Thyroid gland (tissue), 4 donors: ENCODE results near the gene SH2D1B.

ENCODE experiments used
- POLR2A ChIP-seq, 2 donors: fragments of 450-650 bp; IDR thresholded peaks; one replicate each; pipeline ENCODE4 v1.6.1; 2017; ENCODE audit warnings: antibody characterized with exemption in 2 of 2, mild to moderate bottlenecking in 2 of 2, moderate library complexity in 1 of 2
- TF ChIP-seq, protein P1 (sequence below), 6 experiments: fragments of 200-600 bp in 3 of 6; fragments of 450-650 bp in 3 of 6; sonication (generic) in 3 of 6; IDR thresholded peaks; one replicate each; pipeline ENCODE4 v1.5.1; 2016 to 2019; ENCODE audit warnings: antibody characterized with exemption in 6 of 6, mild to moderate bottlenecking in 2 of 6, inconsistent platforms in 1 of 6, moderate library complexity in 1 of 6

DNA sequence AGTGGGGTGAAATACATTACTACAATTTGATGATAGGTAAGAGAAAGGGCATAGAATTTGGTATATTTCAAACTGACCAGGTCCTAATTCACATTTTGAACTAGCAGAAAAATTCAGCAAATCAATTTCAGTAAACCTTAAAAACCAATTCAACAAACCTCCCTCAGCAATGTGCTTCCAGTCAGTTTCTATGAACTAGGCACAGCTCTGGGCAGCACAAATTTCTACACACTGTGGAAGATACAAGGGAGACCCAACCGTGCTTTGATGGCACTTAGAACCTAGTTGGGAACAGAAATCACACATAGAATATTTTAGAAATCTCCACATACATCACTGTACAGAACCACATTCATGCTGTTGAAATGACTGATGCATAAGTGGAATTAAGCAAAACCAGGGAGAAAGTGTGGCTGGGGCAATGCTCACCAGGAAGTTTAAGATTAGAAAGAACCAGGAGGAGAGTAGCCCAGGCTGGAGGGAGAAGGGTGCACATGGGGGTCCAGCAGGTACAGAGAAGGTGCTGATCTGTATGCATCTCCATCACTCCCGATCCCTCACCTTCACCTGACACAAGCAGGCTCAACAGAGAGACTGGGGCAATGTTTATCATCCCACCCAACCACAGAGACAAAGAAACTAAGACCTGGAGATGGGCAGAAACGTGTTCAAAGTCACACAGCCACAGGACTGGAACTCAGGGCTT is 15.6 kb downstream of the SH2D1B start:
- TF ChIP-seq, protein P1, sequence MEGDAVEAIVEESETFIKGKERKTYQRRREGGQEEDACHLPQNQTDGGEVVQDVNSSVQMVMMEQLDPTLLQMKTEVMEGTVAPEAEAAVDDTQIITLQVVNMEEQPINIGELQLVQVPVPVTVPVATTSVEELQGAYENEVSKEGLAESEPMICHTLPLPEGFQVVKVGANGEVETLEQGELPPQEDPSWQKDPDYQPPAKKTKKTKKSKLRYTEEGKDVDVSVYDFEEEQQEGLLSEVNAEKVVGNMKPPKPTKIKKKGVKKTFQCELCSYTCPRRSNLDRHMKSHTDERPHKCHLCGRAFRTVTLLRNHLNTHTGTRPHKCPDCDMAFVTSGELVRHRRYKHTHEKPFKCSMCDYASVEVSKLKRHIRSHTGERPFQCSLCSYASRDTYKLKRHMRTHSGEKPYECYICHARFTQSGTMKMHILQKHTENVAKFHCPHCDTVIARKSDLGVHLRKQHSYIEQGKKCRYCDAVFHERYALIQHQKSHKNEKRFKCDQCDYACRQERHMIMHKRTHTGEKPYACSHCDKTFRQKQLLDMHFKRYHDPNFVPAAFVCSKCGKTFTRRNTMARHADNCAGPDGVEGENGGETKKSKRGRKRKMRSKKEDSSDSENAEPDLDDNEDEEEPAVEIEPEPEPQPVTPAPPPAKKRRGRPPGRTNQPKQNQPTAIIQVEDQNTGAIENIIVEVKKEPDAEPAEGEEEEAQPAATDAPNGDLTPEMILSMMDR (IDR thresholded peaks at IDR 0.05): no peak
- TF ChIP-seq POLR2A (IDR thresholded peaks at IDR 0.05): no peak
